ENCODE results near the gene TLR6. TPM values are rescaled to one million over a fixed set of nuclear protein-coding genes. Genes with fewer than 3 reads are reported as not detected.

Gene TLR6
- total RNA-seq, 1 donor from 2014 or later = 9.6 TPM

DNA sequence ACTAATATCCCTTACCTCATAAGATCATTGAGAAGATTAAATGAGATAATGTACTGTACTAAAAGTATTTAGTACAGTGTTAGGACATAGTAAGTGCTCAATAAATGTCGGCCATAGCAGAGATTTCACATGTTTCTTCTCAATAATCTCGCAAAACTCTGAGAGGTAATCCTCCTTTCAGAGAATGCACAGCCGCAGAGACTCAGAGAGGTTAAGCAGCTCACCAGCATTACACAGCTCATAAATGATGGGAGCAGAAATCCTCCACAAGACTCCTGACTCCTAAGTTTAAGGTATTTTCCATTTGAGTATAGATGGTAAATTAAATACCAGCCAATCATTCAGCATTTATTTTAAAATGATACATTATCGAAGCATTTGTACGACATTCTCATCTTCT, 45.6 kb upstream of the TLR6 start:
- Histone ChIP-seq H3K27ac (no peak overlapping the region), H3K4me3 (no peak overlapping the region), H3K9me3 (no peaks in the 10 kb centered on the region), H3K27me3 (no peaks in the 10 kb centered on the region), H3K4me1 (no peaks in the 10 kb centered on the region), H3K36me3 (peaks cover 42% of the 10 kb centered on the region)
- intact Hi-C loops (cut with DNase I) = loop anchor here (10.0 kb wide), 1 partner anchor 233 kb away; no protein-coding TSS in a partner anchor
- no peak for ATAC-seq
- TF ChIP-seq, protein P1, sequence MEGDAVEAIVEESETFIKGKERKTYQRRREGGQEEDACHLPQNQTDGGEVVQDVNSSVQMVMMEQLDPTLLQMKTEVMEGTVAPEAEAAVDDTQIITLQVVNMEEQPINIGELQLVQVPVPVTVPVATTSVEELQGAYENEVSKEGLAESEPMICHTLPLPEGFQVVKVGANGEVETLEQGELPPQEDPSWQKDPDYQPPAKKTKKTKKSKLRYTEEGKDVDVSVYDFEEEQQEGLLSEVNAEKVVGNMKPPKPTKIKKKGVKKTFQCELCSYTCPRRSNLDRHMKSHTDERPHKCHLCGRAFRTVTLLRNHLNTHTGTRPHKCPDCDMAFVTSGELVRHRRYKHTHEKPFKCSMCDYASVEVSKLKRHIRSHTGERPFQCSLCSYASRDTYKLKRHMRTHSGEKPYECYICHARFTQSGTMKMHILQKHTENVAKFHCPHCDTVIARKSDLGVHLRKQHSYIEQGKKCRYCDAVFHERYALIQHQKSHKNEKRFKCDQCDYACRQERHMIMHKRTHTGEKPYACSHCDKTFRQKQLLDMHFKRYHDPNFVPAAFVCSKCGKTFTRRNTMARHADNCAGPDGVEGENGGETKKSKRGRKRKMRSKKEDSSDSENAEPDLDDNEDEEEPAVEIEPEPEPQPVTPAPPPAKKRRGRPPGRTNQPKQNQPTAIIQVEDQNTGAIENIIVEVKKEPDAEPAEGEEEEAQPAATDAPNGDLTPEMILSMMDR (IDR thresholded peaks at IDR 0.05) = no peak
- DNase-seq = no peak

DNA sequence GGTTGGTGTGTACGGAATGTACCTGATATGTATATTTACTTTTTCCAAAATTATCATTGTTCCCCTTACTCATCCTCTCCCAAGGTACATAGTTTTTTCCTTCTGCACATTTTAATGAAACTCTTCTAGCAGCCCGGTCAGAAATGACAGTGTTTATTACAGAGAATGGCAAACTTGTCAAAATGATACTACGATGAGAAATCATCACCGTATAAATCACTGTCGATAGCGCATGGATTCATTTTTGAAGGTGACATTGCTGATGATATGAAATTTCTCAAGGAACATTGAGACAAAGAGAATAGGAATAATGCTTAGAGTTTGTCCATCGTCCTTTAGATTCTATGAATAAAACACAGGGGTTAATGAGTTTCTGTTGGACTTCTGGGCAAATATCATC, 41.6 kb upstream of the TLR6 start:
- Histone ChIP-seq H3K36me3 (peaks cover 40% of the 10 kb centered on the region), H3K9me3 (no peaks in the 10 kb centered on the region), H3K4me1 (no peaks in the 10 kb centered on the region), H3K27me3 (no peaks in the 10 kb centered on the region), H3K27ac (no peak overlapping the region), H3K4me3 (no peak overlapping the region)
- TF ChIP-seq, protein P1 (IDR thresholded peaks at IDR 0.05) = no peak
- ATAC-seq (no peak), DNase-seq (no peak)
- intact Hi-C loops (cut with DNase I) = no loop called here

DNA sequence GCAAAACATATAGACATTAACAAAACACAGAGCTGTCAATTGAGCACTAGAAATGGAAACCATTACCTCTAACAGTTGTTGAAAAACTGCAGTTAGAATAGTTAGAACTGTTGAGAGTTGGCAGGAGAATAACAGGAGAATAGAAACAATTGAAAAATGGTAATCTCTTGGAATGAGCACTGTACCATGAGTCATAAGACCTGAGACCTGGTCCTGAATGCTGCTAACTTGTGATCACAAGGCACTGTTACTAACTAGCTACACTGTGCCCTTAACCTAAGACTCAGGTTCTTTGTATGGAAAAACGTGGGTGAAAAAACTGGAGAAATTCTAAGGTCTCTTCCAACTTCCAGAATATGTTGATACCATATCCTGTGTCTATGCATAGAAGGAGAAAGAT, 40.3 kb upstream of the TLR6 start:
- intact Hi-C loops (cut with DNase I) = no loop called here
- H3K27ac ChIP-seq = no peak overlapping the region

DNA sequence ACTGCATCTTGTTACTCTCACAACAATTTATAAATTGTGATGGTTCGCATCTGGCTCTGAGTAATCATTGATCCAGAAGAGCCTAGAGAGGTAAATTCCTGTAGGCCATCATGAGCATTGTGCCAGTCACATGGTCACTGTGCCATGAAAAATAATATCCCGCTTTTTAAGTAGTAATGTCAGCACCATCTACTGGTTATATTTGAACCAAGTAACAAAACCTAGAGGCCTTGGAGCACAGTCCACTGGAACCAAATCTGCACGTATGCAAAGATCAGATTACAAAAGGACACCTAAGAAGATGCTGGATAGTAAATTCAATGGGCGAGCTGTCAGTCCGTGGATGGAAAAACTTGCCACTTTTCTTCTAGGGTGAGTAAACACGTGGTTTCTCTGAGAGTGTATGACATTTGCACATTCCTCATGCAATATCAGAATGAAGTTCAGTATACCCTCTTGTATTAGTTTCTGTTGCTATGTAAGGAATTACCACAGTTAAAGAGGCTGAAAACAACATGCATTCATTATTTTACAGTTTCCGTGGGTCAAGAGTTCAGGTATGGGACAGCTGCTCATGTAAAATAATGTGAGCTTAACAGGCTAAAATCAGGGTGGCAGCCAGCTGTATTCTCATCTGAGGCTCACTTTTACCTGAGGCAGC, 37.8 kb upstream of the TLR6 start:
- no peaks in the 10 kb centered on the region for H3K9me3 ChIP-seq
- no peak overlapping the region for H3K4me3 ChIP-seq
- intact Hi-C loops (cut with DNase I) = no loop called here
- peaks cover 56% of the 10 kb centered on the region for H3K36me3 ChIP-seq
- DNase-seq (no peak), ATAC-seq (no peak)
- H3K4me1 ChIP-seq = no peaks in the 10 kb centered on the region
- H3K27ac ChIP-seq = no peak overlapping the region
- H3K27me3 ChIP-seq = no peaks in the 10 kb centered on the region
- TF ChIP-seq, protein P1 (IDR thresholded peaks at IDR 0.05) = no peak

More for the DNA sequence above, 40.3 kb upstream of the TLR6 start:
- Histone ChIP-seq H3K27me3 (no peaks in the 10 kb centered on the region), H3K4me3 (no peak overlapping the region), H3K36me3 (peaks cover 53% of the 10 kb centered on the region), H3K9me3 (no peaks in the 10 kb centered on the region), H3K4me1 (no peaks in the 10 kb centered on the region)
- no peak for ATAC-seq
- TF ChIP-seq, protein P1 (IDR thresholded peaks at IDR 0.05) = no peak
- no peak for DNase-seq

DNA sequence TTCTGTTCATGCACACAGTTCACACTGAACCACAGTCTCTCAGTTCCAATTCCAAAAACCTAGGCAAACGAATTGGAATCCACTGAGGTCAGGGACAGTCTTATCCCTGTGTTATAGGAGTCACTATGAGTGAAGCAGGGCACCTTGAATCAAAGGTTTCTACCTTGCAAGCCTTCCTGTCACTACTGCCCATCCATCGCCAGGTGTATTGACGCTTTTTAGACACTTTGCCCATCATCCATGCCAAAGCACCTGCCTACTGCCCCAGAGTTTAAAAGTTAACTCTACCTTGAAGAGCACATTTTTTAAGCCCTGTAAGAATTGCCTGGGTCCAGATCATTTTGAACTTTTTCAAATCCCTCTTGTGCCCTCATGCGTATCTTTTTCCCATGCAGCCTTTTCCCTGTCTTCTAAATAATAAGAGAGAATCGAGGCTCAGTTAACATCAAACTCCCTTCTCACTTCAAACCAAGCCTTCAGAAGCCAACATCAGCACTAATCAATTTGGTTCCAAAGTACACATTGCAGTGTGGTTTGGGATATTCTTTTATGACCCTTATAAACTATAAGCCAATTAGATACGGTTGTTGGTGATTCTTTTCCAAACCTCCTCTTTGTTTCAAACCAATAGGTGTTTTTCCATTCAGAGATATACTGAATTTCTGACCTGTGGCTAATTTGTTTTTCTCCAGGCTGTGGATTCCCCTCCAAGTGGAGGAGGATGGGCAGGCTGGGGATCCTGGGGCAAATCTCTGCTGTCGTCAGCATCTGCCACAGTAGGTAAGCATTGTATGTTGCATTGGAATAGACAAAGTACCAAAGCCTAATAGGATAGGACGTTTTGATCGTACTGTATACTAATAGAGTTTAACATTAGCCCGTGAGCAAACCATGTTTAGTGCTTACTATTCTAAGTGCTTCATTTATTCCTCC, 34.7 kb upstream of the TLR6 start:
- intact Hi-C loops (cut with DNase I) = no loop called here
- no peak for ATAC-seq

More for the DNA sequence above, 34.7 kb upstream of the TLR6 start:
- Histone ChIP-seq H3K9me3 (no peaks in the 10 kb centered on the region), H3K4me1 (no peaks in the 10 kb centered on the region), H3K36me3 (peaks cover 40% of the 10 kb centered on the region), H3K27me3 (no peaks in the 10 kb centered on the region), H3K27ac (no peak overlapping the region), H3K4me3 (no peak overlapping the region)
- no peak for DNase-seq
- TF ChIP-seq, protein P1 (IDR thresholded peaks at IDR 0.05) = no peak

Data from upper lobe of right lung (tissue), 1 donor.